CD14-positive monocyte (primary cell): ENCODE data around the gene TMEM272. TPM values are rescaled to one million over a fixed set of nuclear protein-coding genes. Genes with fewer than 3 reads are reported as not detected.

ENCODE experiments used
- DNase-seq, 3 donors: peaks; one replicate each; pipeline ENCODE4 v3.0.0-alpha.2; 2011 to 2022
- H2AFZ ChIP-seq: 2 replicates; pipeline ENCODE4 v1.6.0; 2012; ENCODE audit warnings: mild to moderate bottlenecking, low read depth, low read length, inconsistent platforms; ENCODE audit not compliant: insufficient read depth, poor library complexity, severe bottlenecking
- H3K27ac ChIP-seq, 2 donors: 1 replicate in 1 of 2; 2 replicates in 1 of 2; pipeline ENCODE4 v1.5.1; 2012 to 2013; ENCODE audit warnings: low read length in 2 of 2, control low read depth in 1 of 2, inconsistent platforms in 1 of 2, low read depth in 1 of 2, mild to moderate bottlenecking in 1 of 2
- H3K27me3 ChIP-seq, 2 donors: one replicate each; pipeline versions ENCODE4 v1.6.0 to v1.6.1; 2011 to 2013; ENCODE audit warnings: low read length in 2 of 2; ENCODE audit not compliant: control insufficient read depth in 2 of 2, insufficient read depth in 2 of 2
- H3K36me3 ChIP-seq, 2 donors: replicated peaks in 1 of 2; 1 replicate in 1 of 2; 2 replicates in 1 of 2; pipeline versions ENCODE4 v1.5.1 to v1.6.1; 2012 to 2013; ENCODE audit warnings: low read length in 2 of 2, control low read depth in 1 of 2, inconsistent platforms in 1 of 2, mild to moderate bottlenecking in 1 of 2; ENCODE audit not compliant: insufficient read depth in 2 of 2, control insufficient read depth in 1 of 2
- H3K4me1 ChIP-seq, 2 donors: 1 replicate in 1 of 2; 2 replicates in 1 of 2; pipeline versions ENCODE4 v1.5.1 to v1.6.1; 2012 to 2013; ENCODE audit warnings: low read length in 2 of 2, control low read depth in 1 of 2, inconsistent platforms in 1 of 2, mild to moderate bottlenecking in 1 of 2, moderate library complexity in 1 of 2; ENCODE audit not compliant: insufficient read depth in 2 of 2, control insufficient read depth in 1 of 2
- H3K4me2 ChIP-seq: replicated peaks from 2 replicates; pipeline ENCODE3; 2012; ENCODE audit warnings: low read length, moderate library complexity, mild to moderate bottlenecking; ENCODE audit not compliant: poor library complexity, severe bottlenecking; ENCODE audit errors: extremely low read depth
- H3K4me3 ChIP-seq, 3 experiments: fragments of 200-600 bp in 1 of 3; sonication (generic) in 1 of 3; replicated peaks in 1 of 3; 1 replicate in 2 of 3; 2 replicates in 1 of 3; pipeline ENCODE4 v1.5.1; 2011 to 2013; ENCODE audit warnings: low read length in 3 of 3, mild to moderate bottlenecking in 3 of 3, control low read depth in 2 of 3, low read depth in 2 of 3, inconsistent platforms in 1 of 3, moderate library complexity in 1 of 3
- H3K79me2 ChIP-seq: 2 replicates; pipeline ENCODE4 v1.6.0; 2012; ENCODE audit warnings: mild to moderate bottlenecking, control low read depth, inconsistent platforms, low read length, moderate library complexity; ENCODE audit not compliant: insufficient read depth
- H3K9ac ChIP-seq: 2 replicates; pipeline ENCODE4 v1.6.0; 2017; ENCODE audit warnings: low read length, mild to moderate bottlenecking; ENCODE audit not compliant: insufficient read depth, poor library complexity, severe bottlenecking
- H3K9me3 ChIP-seq, 2 donors: replicated peaks in 1 of 2; 1 replicate in 1 of 2; 2 replicates in 1 of 2; pipeline versions ENCODE4 v1.5.1 to v1.6.1; 2012 to 2013; ENCODE audit warnings: low read length in 2 of 2, control low read depth in 1 of 2; ENCODE audit not compliant: control insufficient read depth in 1 of 2, insufficient read depth in 1 of 2
- H4K20me1 ChIP-seq: 2 replicates; pipeline ENCODE4 v1.6.0; 2012; ENCODE audit warnings: mild to moderate bottlenecking, low read length, control low read depth, moderate library complexity; ENCODE audit not compliant: insufficient read depth
- H3K27ac Mint-ChIP-seq, 7 donors: one replicate each; pipeline ENCODE4 v1.8.0; 2020; ENCODE audit warnings: mild to moderate bottlenecking in 7 of 7, mixed read lengths in 7 of 7, moderate library complexity in 6 of 7, inconsistent platforms in 2 of 7
- H3K27me3 Mint-ChIP-seq, 3 donors: one replicate each; pipeline ENCODE4 v1.8.0; 2021 to 2022; ENCODE audit warnings: low read depth in 3 of 3, mild to moderate bottlenecking in 3 of 3, mixed read lengths in 3 of 3, moderate library complexity in 3 of 3, inconsistent platforms in 1 of 3
- H3K36me3 Mint-ChIP-seq, 2 donors: one replicate each; pipeline ENCODE4 v1.8.0; 2020; ENCODE audit warnings: mixed read lengths in 2 of 2, inconsistent platforms in 1 of 2, mild to moderate bottlenecking in 1 of 2
- H3K4me1 Mint-ChIP-seq: one replicate; pipeline ENCODE4 v1.8.0; 2020; ENCODE audit warnings: mild to moderate bottlenecking, mixed read lengths
- H3K4me3 Mint-ChIP-seq, 2 donors: one replicate each; pipeline ENCODE4 v1.8.0; 2020; ENCODE audit warnings: mild to moderate bottlenecking in 2 of 2, mixed read lengths in 2 of 2, moderate library complexity in 1 of 2
- H3K9me3 Mint-ChIP-seq, 7 donors: one replicate each; pipeline ENCODE4 v1.8.0; 2020 to 2022; ENCODE audit warnings: mixed read lengths in 7 of 7, mild to moderate bottlenecking in 6 of 7, moderate library complexity in 6 of 7, inconsistent platforms in 2 of 7
- CTCF ChIP-seq: fragments of 200-600 bp; IDR thresholded peaks from one replicate; pipeline ENCODE4 v1.8.0; 2022; ENCODE audit warnings: antibody characterized with exemption, mild to moderate bottlenecking
- WGBS: methylation state at CpG from one replicate; pipeline ENCODE4 v1.1.5; 2013; ENCODE audit warnings: missing lambda C conversion rate; ENCODE audit not compliant: insufficient coverage; 5-methylcytosine and 5-hydroxymethylcytosine counted together
- intact Hi-C, 2 donors: fragments of 100-400 bp; cut with micrococcal nuclease; formaldehyde crosslinking; loops; one replicate each; pipeline versions ENCODE4 v1.15.0 to v1.15.1; 2023
- polyA plus RNA-seq, 3 donors: library from polyadenylated mRNA; depleted of rRNA in 1 of 3; unstranded in 2 of 3; stranded (reverse) in 1 of 3; fragments of 300-500 nt in 2 of 3; fragments of >200 nt in 1 of 3; fragmentation: Illumina TruSeq in 2 of 3; gene quantifications; 1 replicate in 2 of 3; 2 replicates in 1 of 3; pipeline ENCODE4 v1.2.3, GENCODE V29; 2012 to 2021

Gene TMEM272
- polyA plus RNA-seq, 3 donors: 0.07 TPM; not detected in 2

GRCh38 chr13:51858433-51859247 lies 13.7 kb upstream of the TMEM272 start:
- no peaks in the 10 kb centered on the region for H3K9me3 ChIP-seq
- Mint-ChIP-seq H3K27ac (no peak overlapping the region), H3K36me3 (no peaks in the 10 kb centered on the region), H3K4me3 (no peak overlapping the region), H3K4me1 (peaks cover 7% of the 10 kb centered on the region), H3K27me3 (peaks cover 2 to 7% (median 2%) of the 10 kb centered on the region in 3 donors), H3K9me3 (no peaks in the 10 kb centered on the region)
- no peak overlapping the region for H3K4me3 ChIP-seq
- H3K9ac ChIP-seq: no peak overlapping the region
- 95% methylated on average over 2 of the region's 11 CpGs for WGBS
- no peaks in the 10 kb centered on the region for H3K4me1 ChIP-seq
- H3K27ac ChIP-seq: no peak overlapping the region
- H3K36me3 ChIP-seq: no peaks in the 10 kb centered on the region
- DNase-seq: no peak
- H3K4me2 ChIP-seq: no peak overlapping the region
- H3K79me2 ChIP-seq: no peaks in the 10 kb centered on the region
- intact Hi-C loops: no loop called here
- H3K27me3 ChIP-seq: no peaks in the 10 kb centered on the region
- H4K20me1 ChIP-seq: no peaks in the 10 kb centered on the region
- no peak for TF ChIP-seq CTCF
- no peak overlapping the region for H2AFZ ChIP-seq

GRCh38 chr13:51856998-51857397 lies 12.0 kb upstream of the TMEM272 start:
- Histone ChIP-seq H3K36me3 (no peaks in the 10 kb centered on the region), H3K4me1 (no peaks in the 10 kb centered on the region), H3K9me3 (no peaks in the 10 kb centered on the region), H2AFZ (no peak overlapping the region), H3K27ac (no peak overlapping the region), H4K20me1 (no peaks in the 10 kb centered on the region), H3K27me3 (no peaks in the 10 kb centered on the region), H3K4me3 (no peak overlapping the region), H3K9ac (no peak overlapping the region), H3K4me2 (no peak overlapping the region), H3K79me2 (no peaks in the 10 kb centered on the region)
- Mint-ChIP-seq H3K36me3 (no peaks in the 10 kb centered on the region), H3K4me3 (no peak overlapping the region), H3K27ac (peak overlapping the region in 1 of 7 donors; percentile 61), H3K9me3 (no peaks in the 10 kb centered on the region), H3K27me3 (peaks cover 0 to 2% (median 1%) of the 10 kb centered on the region in 3 donors), H3K4me1 (peaks cover 7% of the 10 kb centered on the region)
- no peak for TF ChIP-seq CTCF
- WGBS: no CpG with 5 or more reads among the region's 1 CpG
- intact Hi-C loops: no loop called here
- DNase-seq: no peak
